ENCODE results near the gene RYR3.

Gene RYR3

DNA sequence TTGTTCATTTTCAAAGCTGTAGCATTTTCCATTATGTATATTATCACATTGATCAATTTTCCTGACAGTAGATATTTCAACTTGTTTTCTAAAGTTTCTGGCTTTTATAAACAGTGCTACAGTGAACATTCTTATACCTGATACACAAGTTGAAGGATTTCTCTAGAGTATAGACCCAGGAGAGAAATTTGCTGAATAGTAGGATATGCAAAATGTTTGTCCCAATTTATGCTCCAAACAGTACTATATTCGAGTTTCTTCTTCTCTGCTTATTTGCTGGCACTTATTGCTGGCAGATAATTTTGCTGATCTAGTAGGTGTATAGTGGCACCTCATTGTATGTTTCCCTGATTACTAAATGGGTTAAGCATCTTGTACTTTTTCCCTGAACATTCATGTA is 540.3 kb downstream of the RYR3 start:
- H3K27ac ChIP-seq (ENCODE audit: poor library complexity, severe bottlenecking) = no peak overlapping the region
- H3K36me3 ChIP-seq (ENCODE audit: low read depth) = no peaks in the 10 kb centered on the region
- no peaks in the 10 kb centered on the region for H3K4me1 ChIP-seq (ENCODE audit: insufficient read depth, poor library complexity, severe bottlenecking)
- ATAC-seq (ENCODE audit: low read depth) = no peak
- no peak overlapping the region for H3K4me3 ChIP-seq (ENCODE audit: severe bottlenecking)
- TF ChIP-seq, protein P1, sequence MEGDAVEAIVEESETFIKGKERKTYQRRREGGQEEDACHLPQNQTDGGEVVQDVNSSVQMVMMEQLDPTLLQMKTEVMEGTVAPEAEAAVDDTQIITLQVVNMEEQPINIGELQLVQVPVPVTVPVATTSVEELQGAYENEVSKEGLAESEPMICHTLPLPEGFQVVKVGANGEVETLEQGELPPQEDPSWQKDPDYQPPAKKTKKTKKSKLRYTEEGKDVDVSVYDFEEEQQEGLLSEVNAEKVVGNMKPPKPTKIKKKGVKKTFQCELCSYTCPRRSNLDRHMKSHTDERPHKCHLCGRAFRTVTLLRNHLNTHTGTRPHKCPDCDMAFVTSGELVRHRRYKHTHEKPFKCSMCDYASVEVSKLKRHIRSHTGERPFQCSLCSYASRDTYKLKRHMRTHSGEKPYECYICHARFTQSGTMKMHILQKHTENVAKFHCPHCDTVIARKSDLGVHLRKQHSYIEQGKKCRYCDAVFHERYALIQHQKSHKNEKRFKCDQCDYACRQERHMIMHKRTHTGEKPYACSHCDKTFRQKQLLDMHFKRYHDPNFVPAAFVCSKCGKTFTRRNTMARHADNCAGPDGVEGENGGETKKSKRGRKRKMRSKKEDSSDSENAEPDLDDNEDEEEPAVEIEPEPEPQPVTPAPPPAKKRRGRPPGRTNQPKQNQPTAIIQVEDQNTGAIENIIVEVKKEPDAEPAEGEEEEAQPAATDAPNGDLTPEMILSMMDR (IDR thresholded peaks at IDR 0.05; ENCODE audit: poor library complexity, severe bottlenecking) = no peak
- no peaks in the 10 kb centered on the region for H3K27me3 ChIP-seq (ENCODE audit: insufficient read depth, poor library complexity, severe bottlenecking)
- DNase-seq (ENCODE audit: low spot score) = no peak
- H3K9me3 ChIP-seq (ENCODE audit: severe bottlenecking) = no peaks in the 10 kb centered on the region

DNA sequence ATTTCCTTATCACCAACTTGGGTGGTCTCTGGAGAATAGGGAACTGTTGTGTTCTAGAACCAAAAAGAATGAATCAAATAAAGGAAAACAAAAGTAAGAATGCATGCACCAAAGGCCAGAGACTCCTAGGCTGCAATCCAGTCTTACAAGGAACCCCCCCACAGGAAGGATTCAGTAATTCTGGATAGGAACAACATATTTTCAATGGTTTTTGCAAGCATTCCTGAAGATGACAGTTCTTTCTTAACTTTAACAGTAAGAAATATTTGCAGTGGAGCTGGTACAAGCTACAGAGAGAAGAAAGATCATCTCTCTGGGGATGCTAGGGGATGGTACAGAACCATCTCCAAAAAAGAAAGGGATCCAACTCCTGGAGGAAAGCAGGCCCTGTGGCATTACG is 541.3 kb downstream of the RYR3 start:
- TF ChIP-seq, protein P1 (IDR thresholded peaks at IDR 0.05; ENCODE audit: poor library complexity, severe bottlenecking) = no peak
- H3K4me3 ChIP-seq (ENCODE audit: severe bottlenecking) = no peak overlapping the region
- H3K4me1 ChIP-seq (ENCODE audit: insufficient read depth, poor library complexity, severe bottlenecking) = no peaks in the 10 kb centered on the region
- H3K9me3 ChIP-seq (ENCODE audit: severe bottlenecking) = no peaks in the 10 kb centered on the region
- no peak for DNase-seq (ENCODE audit: low spot score)
- no peak for ATAC-seq (ENCODE audit: low read depth)
- no peaks in the 10 kb centered on the region for H3K36me3 ChIP-seq (ENCODE audit: low read depth)
- H3K27ac ChIP-seq (ENCODE audit: poor library complexity, severe bottlenecking) = no peak overlapping the region
- no peaks in the 10 kb centered on the region for H3K27me3 ChIP-seq (ENCODE audit: insufficient read depth, poor library complexity, severe bottlenecking)

DNA sequence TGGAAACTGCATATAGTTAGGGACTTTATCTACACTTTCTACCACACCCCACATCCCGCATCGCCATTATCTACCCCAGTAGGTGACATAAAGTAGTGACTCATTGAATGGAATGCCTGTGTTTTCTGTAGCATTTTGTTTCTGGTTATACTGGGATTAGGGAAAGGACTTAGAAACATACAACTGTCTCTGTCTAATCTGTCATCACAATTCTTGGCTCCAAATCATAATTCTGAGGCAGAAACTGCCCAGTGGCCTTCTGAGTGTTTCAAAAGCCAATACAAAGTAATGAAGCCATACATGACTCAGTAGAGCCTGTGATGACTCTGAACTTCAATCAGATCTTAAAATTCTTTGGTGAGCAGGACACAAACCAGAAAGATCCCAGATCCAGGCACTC is 541.8 kb downstream of the RYR3 start:
- no peak for DNase-seq (ENCODE audit: low spot score)

DNA sequence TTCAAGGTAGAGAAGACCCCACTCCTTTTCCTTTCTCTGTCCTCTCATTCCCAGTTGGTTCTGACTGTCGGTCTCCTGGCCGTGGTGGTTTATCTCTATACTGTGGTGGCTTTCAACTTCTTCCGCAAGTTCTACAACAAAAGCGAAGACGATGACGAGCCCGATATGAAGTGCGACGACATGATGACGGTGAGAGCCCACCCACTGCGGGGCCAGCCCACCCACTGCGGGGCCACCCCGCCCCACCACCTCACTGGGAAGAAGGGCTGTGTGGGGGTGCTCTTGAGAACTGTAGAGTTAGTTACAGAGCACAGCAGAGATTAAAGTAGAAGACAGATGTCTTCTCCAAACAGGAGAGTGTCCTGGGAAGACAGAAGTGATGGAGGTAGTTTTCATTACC is 547.0 kb downstream of the RYR3 start:
- H3K27ac ChIP-seq (ENCODE audit: poor library complexity, severe bottlenecking) = no peak overlapping the region
- no peak overlapping the region for H3K4me3 ChIP-seq (ENCODE audit: severe bottlenecking)
- no peak for DNase-seq (ENCODE audit: low spot score)
- H3K27me3 ChIP-seq (ENCODE audit: insufficient read depth, poor library complexity, severe bottlenecking) = no peaks in the 10 kb centered on the region
- no peaks in the 10 kb centered on the region for H3K4me1 ChIP-seq (ENCODE audit: insufficient read depth, poor library complexity, severe bottlenecking)
- TF ChIP-seq, protein P1 (IDR thresholded peaks at IDR 0.05; ENCODE audit: poor library complexity, severe bottlenecking) = no peak
- ATAC-seq (ENCODE audit: low read depth) = no peak
- H3K9me3 ChIP-seq (ENCODE audit: severe bottlenecking) = no peaks in the 10 kb centered on the region
- H3K36me3 ChIP-seq (ENCODE audit: low read depth) = no peaks in the 10 kb centered on the region

More for the DNA sequence above, 541.8 kb downstream of the RYR3 start:
- H3K4me3 ChIP-seq (ENCODE audit: severe bottlenecking) = no peak overlapping the region
- TF ChIP-seq, protein P1 (IDR thresholded peaks at IDR 0.05; ENCODE audit: poor library complexity, severe bottlenecking) = no peak
- H3K36me3 ChIP-seq (ENCODE audit: low read depth) = no peaks in the 10 kb centered on the region
- peak; percentile 30; the same call in 1 of the 3 replicates for ATAC-seq (ENCODE audit: low read depth)
- no peaks in the 10 kb centered on the region for H3K27me3 ChIP-seq (ENCODE audit: insufficient read depth, poor library complexity, severe bottlenecking)
- no peaks in the 10 kb centered on the region for H3K4me1 ChIP-seq (ENCODE audit: insufficient read depth, poor library complexity, severe bottlenecking)
- no peak overlapping the region for H3K27ac ChIP-seq (ENCODE audit: poor library complexity, severe bottlenecking)
- no peaks in the 10 kb centered on the region for H3K9me3 ChIP-seq (ENCODE audit: severe bottlenecking)

DNA sequence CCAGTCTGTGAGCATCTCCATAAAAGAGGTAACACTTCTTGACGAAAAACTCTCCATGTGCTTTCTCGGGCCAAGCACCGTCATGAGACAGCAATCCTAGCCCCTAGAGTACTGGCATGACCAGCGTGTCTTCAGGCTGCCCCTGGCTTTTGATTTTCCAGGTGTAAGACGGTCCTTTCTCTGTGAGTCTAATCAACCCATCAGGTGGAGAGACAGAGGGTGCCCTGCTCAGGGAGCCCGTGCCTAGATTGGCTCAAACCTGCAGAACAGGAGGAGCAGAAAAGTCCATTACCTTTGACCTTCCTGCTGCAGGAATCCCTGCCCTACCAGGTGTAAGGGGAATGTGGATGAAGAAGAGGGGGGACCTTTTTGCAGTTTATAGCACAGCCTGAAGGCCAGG is 548.1 kb downstream of the RYR3 start:
- DNase-seq (ENCODE audit: low spot score) (no peak), ATAC-seq (ENCODE audit: low read depth) (no peak)
- Histone ChIP-seq H3K4me1 (ENCODE audit: insufficient read depth, poor library complexity, severe bottlenecking) (no peaks in the 10 kb centered on the region), H3K4me3 (ENCODE audit: severe bottlenecking) (no peak overlapping the region), H3K9me3 (ENCODE audit: severe bottlenecking) (no peaks in the 10 kb centered on the region), H3K27me3 (ENCODE audit: insufficient read depth, poor library complexity, severe bottlenecking) (no peaks in the 10 kb centered on the region), H3K36me3 (ENCODE audit: low read depth) (no peaks in the 10 kb centered on the region), H3K27ac (ENCODE audit: poor library complexity, severe bottlenecking) (no peak overlapping the region)
- TF ChIP-seq, protein P1 (IDR thresholded peaks at IDR 0.05; ENCODE audit: poor library complexity, severe bottlenecking) = no peak
